GM18511 (cell line): ENCODE measurements around the gene SRP19.
"Not testable (repeated sequence)": the region's sequence is repeated elsewhere in the genome, so short reads cannot be mapped to it uniquely, and the experiment has no call there.

Experiments
- ATAC-seq: cut with Tn5 transposase; IDR thresholded peaks from one replicate; pipeline ENCODE4 v1.9.1; 2021; ENCODE audit warnings: mild to moderate bottlenecking, moderate library complexity; ENCODE audit not compliant: unreplicated experiment

SRP19 gene

DNA sequence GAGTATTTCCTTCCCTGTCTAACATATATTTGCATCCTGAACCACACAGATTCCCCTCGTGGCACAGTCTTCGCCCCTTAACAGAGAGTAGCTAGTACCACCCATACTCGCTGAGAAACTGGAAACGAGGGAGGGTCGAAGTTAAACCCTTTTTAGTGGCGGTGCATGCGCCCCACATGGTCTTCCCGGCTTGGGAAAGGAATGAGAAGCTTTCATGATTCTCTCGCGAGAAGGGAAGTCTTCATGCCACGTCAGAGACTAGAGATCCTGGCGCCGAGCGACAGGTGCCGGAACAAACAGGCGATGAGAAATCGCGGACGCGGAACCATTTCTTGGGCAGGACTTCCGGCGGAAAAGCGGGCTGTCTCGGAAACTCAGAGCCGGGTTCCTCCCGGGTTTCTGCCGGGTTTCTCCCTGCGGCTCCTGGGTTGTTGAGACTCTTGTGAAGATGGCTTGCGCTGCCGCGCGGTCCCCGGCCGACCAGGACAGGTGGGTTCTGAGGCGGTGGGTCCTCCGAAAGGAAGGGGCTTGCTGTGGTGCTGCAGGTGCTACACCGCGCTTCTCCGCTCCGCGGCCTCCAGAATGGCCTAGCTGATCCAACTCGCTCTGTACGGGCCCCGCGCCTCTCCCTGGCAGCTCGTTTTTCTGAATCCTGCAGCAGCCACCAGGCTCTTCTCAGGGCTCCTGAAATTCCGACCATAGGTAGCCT, at the start of gene SRP19:
SRP19 (plus strand) TSS at position 359 of the 709 bp plus-strand sequence; CDS start at position 449, 90 bp downstream.
- ATAC-seq = peak; percentile 99

DNA sequence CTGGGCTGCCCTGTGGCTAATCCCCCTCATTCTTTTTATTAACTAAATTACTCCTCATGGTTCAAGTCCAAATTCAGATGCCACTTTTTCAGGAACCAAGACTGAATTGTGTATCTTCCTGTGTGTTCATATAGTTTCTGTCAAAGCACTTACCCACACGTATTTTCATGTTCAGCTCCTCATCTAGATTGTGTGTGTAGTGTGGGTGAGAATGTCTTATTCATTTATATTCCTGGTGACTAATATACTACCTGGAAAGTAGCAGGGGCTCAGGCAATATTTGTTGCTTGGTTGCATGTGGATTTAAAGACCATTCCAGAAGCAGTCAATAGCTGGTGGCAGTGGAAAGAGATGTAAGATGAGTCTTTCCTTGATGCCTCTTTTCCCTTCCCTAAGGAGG, 48.5 kb upstream of the SRP19 start:
- ATAC-seq = no peak

DNA sequence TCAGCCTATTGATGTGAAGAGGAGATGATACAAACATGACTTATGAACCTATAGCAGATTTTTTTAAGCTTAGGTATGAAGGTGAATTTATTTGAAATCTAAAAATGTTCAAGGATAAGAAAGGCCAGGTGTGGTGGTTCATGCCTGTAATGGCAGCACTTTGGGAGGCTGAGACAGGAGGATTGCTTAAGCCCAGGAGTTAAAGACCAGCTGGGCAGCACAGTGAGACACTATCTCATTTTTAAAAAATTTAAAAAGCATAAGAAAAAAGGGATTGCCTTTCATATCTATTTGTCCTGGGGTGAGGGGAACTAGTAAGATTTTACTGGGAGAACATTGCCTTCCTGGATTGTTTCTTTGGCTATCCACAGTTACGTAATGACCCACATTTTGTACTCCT, 40.8 kb upstream of the SRP19 start:
- no peak for ATAC-seq

DNA sequence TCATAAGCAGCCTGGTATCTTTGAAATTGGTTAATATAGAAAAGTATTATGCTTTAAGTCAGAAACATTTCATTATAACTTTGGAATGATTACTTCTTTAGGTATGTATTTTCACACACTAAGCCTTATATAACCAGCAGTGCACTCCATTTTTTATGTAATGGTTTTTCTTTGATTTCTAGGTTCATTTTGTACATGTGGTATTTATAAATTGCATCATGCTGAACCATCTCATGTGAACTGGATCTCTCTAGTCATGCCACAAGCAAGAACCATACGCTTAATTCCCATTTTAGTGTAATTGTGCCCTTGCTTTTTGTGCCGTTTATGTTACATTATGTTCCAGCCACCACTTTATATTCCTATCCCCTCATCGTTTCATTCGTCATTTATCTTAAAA, 38.6 kb upstream of the SRP19 start:
- no peak for ATAC-seq

DNA sequence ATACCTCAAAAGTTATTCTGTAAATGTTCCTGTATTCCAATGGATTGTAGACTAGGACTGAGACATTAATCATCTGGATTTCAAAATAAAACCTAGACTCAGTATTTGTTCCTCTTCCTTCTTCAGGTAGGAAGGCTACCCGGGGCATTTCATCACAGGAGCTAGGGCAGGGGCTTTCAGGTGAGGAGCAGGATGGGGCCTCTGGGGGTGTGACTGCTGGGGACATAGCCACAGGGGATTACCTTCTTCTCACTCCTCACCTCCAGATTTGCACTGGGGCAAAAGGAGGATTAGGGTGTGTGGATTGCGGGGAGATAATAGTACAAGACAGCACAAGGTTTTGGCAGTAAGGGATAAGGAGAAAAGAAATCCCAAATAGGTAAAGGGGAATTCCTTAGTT, 37.9 kb upstream of the SRP19 start:
- ATAC-seq = no peak

DNA sequence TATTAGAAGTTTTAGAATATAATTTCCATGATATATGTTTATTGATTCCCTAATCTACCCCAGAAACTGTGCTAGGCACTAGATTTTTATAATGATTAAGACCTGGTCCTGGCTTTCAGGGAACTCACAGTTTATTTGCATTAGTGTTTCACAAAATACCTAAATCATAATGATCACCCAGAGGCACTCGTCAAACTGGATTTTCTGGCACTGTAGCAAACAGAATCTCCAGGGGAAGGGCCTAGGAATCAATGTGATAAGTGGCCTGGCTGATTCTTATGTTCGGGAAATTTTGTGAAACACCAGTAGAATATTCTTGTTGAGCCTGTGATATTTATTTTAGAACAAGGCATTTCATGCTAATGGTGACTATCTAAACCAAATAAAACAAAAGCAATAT, 37.4 kb upstream of the SRP19 start:
- no peak for ATAC-seq

DNA sequence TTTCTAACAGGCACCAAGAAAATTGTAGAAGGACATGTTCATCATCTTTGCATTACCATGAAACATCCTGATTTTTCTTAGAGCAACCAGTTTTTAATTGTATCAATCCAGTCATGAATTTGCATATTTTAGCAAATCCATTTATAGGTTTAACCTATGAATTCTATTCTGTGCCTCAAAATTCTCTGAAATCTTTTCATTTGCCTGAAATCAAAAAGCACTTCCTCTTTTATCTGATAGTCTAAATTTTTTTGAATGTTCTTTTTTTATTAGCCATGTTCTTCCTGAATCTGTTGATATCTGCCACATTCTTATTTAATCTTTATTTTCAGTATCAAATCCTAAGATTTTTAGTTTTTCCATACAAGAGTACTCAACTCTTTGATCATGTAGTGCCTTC, 36.9 kb upstream of the SRP19 start:
- no peak for ATAC-seq

DNA sequence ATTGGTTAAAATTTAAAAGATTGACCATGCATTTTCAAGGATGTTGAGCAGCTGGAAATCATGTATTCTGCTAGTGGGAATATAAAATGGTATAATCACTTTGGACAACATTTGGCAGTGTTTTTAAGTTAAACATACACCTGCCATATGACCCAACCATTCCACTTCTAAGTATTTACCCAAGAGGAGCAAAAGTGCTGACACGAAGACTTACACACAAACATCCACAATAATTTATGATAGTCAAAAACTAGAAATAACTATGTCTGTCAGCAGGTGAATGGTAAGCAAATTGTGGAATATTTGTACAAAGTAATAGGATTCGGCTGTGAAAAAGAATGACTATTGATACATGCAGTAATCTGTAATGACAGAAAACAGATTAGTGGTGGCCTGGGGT, 30.7 kb upstream of the SRP19 start:
- no peak for ATAC-seq

DNA sequence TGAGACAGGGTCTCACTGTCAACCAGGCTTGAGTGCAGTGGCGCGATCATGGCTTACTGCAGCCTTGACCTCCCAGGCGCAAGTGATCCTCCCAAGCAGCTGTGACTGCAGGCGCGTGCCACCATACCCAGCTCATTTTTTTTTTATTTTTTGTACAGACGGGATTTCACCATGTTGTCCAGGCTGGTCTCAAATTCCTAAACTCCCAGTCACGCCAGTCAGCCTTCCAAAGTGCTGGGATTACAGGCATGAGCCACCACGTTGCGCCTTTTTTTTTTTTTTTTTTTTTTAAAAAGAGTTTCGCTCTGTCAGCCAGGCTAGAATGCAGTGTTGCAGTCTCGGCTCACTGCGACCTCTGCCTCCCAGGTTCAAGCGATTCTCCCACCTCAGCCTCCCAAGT, 27.1 kb upstream of the SRP19 start:
- ATAC-seq = no peak

DNA sequence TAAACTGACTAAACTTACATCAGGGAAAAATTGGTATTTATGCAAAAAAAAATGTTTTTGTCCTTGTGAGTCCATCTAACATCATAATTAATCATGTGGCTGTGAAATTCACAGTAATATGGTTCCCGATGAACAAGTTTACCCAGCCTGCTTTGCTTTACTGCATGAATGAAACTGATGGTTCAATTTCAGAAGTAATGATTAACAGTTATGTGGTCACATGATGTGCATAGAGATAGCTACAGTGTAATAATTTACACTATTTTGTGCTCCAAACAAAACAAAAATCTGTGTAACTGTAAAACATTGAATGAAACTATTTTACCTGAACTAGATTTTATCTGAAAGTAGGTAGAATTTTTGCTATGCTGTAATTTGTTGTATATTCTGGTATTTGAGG, 16.6 kb upstream of the SRP19 start:
- ATAC-seq = no peak

DNA sequence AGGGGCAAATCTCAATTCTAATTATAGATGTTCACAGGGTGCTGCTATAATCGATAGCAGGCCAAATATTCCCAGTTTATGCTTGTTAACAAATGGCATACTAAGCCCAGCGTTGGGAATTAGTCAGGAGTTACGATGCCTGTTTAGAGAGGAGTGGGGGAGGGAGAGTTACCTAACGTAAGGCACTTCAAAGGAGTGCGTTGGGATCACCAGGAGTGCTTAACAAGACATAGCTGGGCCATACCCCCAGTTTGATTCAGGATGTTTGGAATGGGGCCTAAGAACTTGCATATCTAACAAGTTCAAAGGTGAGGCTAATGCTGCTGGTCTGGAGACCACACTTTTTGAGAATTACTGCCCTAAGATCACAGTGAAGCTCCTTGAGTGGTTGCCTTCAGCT, 14.5 kb upstream of the SRP19 start:
- no peak for ATAC-seq

DNA sequence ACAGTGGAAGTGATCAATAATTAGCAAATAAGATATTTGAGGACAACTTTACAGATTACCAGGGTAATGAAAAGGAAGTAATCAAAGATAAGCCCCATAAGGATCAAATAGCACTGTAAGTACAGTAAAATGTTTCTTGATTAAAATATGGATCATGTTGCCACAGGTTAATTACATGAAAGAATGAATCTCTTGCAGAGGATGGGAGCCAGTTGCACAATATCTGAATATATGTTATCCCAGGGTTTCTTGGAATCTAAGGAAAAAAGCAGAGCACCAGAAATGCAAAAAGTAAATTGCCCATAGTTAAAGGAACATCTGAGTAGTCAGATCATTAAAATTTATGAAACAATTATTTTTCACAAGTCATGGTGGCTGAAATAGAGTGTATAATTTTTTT, 13.8 kb upstream of the SRP19 start:
- no peak for ATAC-seq

DNA sequence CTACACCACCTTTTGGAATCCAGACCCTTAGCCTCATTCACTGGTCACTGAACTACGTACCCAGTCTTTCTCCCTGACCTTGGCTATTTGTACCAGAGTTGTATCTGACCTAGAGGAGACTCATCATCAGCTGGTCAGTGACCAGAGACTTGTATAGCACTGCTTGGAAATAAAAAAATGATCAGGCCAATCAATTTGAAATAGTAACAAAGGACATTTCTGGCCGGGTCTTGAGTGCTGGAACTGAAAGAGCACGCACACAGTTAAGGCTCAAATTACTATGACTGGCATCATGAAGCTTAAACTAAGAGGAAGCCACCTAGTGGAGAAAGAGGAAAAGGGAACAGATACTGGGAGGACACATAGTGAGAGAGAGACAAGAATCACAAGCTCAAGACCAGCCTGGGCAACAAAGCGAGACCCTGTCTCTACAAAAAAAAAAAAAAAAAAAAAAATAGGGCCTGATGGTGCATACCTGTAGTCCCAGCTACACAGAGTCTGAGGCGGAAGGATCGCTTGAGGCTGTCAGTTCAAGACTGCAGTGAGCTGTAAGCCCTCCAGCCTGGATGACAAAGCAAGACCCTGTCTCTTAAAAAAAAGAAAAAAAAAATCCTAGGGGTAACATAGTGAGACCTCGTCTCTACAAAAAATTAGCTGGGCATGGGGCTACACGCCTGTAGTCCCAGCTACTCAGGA, 12.8 kb upstream of the SRP19 start:
- ATAC-seq = peak; percentile 99

DNA sequence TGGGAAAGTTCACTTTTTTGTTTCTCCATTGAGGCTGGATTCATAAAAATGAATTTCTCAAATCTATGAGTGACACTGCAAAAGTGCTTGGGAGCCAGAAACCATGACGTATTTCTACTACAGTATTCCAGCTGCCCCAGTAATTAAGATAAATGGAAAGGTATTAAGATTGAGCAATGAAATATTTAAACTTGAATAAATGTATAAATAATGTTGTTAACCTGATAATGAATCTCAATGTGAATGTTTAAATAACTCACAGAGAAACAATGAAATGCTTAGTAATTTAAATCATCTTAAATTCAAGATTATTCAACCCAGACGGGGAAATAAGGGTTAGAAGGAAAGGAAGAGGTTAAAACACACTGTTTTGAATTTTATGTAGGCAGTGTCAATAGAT, 11.2 kb upstream of the SRP19 start:
- no peak for ATAC-seq

DNA sequence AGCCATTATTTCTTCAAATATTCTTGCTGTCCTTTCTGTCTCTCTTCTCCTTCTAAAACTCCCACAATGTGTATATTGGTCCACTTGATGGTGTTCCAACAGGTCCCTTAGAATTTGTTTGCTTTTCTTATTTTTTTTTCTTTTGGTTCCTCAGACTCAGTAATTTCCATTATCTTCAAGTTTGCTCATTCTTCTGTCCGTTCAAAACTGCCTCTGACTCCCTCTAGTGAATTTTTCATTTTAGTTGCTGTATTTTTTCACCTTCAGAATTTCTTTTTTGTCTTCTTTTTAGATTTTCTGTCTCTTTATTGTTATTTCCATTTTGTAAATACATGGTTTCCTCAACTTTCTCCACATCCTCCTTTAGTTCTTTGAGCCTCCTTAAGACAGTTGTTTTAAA, 6.4 kb upstream of the SRP19 start:
- no peak for ATAC-seq

DNA sequence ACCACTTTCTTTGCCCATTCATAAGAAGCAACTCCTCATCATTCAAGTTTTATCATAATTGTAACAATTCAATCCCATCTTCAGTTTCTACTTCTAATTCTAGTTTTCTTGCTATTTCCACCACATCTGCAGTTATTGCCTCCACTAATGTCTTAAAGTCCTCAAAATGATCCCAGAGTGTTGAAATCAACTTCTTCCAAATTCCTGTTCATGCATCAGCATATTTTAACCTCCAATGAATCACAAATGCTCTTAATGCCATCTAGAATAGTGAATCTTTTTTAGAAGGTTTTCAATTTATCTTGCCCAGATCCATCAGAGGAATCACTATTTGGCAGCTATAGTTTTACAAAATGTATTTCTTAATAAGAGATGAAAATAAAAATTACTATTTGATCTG, 3.2 kb upstream of the SRP19 start:
- no peak for ATAC-seq

DNA sequence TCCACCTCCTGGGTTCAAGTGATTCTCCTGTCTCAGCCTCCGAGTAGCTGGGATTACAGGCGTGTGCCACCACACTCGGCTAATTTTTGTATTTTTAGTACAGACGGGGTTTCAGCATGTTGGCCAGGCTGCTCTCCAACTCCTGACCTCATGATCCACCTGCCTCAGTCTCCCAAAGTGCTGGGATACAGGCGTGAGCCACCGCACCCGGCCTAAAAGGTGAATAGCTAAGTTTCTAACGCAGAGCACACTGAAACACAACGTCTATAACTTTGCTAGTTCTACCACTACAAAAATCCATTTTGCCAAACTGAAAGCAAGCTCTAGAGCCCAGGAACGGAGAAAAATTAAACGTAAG, 537 bp upstream of the SRP19 start:
- not testable (repeated sequence) for ATAC-seq

DNA sequence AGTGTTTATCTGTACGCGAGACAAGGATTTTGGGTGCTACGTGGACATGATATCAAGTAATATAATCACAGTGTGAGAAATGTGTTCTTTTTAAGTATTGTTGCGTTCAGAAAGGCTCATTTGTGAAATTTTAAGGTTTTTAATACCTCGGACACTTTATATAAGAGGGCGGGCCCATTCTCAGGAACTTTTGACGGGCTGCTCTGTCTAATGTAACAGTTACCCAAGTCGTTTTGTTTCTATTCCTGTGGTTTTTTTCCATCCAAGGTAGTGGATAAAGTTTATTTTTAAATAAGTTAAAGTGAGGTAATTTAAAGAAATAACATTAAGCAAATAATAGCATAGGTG, 525 bp downstream of the SRP19 start:
- ATAC-seq = no peak

DNA sequence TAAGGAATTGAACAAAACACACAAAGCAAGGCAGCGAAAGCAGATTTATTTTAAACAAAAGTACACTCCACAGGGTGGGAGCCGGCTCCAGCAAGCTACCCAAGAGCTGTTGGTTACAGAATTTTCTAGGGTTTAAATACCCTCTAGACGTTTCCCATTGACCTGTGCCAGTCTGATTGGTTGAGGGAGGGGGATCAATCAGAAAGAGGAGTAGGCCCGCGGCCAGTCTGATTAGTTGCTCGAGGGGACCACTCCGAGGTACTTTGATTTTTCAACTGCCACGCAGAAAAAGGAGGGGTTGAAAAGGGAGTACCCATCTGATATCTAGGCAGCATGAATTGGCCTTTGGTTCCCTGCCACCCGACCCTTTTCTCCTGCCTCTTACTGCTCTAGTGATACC, 998 bp downstream of the SRP19 start:
- ATAC-seq = no peak

DNA sequence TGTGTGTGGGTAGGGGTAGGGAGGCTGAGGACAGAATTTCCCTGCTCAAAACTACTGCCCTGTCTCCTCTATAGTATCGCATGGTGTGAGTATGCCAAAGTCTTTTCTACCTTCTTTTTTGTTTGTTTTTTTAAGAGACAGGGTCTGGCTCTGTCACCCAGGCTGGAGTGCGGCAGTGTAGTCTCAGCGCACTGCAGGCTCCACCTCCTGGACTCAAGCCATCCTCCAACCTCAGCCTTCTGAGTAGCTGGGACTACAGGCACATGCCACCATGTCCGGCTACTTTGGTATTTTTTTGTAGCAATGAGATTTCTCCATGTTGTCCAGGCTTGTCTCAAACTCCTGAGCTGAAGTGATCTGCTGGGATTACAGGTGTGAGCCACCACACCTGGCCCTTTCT, 2.5 kb downstream of the SRP19 start:
- ATAC-seq = no peak

DNA sequence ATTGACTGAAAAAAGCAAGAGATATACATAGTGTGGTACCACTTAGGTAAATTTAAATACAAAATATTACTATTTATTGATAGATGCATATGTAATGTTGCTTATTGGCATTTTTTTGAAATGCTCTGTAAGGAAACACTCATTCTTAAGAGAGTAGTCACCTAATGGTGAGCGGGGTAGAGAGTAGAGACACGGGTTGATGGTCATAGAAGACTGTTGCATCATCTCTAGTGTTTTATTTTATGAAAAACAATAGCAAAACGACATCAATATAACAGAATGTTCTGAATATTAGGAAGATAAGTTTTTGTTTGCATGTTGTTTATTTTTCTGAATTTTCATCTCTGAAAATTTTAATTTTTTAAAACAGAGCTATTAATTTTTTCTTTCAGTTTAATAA, 4.0 kb downstream of the SRP19 start:
- ATAC-seq = no peak

DNA sequence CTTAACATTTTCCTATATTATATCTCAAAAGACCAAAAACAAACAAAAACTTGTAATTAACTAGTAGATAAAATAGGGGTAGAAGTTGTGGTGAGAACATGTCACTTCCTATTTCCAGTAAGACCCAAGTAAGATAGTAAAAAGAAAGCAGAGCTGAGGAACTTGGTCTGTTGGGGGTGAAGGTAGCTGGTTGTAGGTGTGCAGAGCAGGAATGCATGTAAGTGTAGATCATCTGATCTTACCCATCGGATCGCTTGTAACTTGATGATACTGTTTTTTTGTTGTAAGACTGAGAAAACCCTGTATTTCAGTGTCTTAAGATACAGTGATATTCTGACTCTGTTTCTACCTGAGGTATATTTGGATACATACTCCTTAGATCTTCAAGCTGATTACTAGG, 5.7 kb downstream of the SRP19 start:
- no peak for ATAC-seq

DNA sequence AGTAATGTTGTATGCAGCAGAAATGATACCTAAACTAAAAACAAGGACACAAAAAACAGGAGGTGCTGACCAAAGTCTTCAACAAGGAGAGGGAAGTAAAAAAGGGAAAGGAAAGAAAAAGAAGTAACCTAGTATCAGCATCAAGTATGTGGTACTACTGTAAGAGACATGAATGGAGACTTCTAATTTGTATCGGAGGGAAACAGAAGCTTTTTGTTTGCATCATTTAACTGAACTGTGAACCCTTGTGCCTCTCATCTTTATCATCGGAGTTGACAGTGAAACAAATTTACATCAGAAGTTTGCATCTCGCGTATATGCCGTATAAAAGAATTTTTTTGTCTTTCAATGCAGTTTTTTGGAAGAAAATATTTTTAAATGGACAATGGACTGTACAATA, 6.3 kb downstream of the SRP19 start:
- no peak for ATAC-seq
